IMR-90 (cell line): ENCODE measurements around the gene CFAP73. TPM values are rescaled to one million over a fixed set of nuclear protein-coding genes. Genes with fewer than 3 reads are reported as not detected.
A peak's percentile ranks its signal among the peaks of the same experiment; 100 is the strongest.

Source experiments
- ATAC-seq: fragments of 200-7000 bp; cut with Tn5 transposase; 2 replicates; pipeline ENCODE4 v1.9.1; 2020; ENCODE audit warnings: low read depth, mild to moderate bottlenecking, moderate library complexity
- BruUV-seq: library from RNA; stranded (reverse); fragments of 400-500 nt; replicated peaks from 2 replicates; lab custom pipeline; 2021; lab: Mats Ljungman, UMichigan
- CTCF ChIA-PET: fragments of 300-600 bp; formaldehyde crosslinking; extraction: SDS; loops from one replicate; lab custom pipeline; 2021; ENCODE audit warnings: antibody characterized with exemption; lab: Yijun Ruan, JAX
- POLR2A ChIA-PET: fragments of 300-600 bp; sonication (Branson Sonifier 250); formaldehyde crosslinking; loops from one replicate; lab custom pipeline; 2022; ENCODE audit warnings: antibody characterized with exemption; ENCODE audit not compliant: unreplicated experiment; lab: Charles Lee
- DNase-seq: peaks from one replicate; pipeline ENCODE4 v3.0.0; 2013
- H2AFZ ChIP-seq: replicated peaks from 2 replicates; pipeline ENCODE3; 2013; ENCODE audit warnings: low read length, mild to moderate bottlenecking; ENCODE audit not compliant: poor library complexity
- H2AK5ac ChIP-seq: 2 replicates; pipeline ENCODE4 v1.6.1; 2013; ENCODE audit warnings: low read depth, low read length, inconsistent platforms
- H2AK9ac ChIP-seq: replicated peaks from 2 replicates; pipeline ENCODE3; 2013; ENCODE audit warnings: mild to moderate bottlenecking, low read depth, low read length, moderate library complexity; ENCODE audit not compliant: poor library complexity
- H2BK120ac ChIP-seq: 2 replicates; pipeline ENCODE4 v1.6.1; 2013; ENCODE audit warnings: low read depth, low read length, inconsistent platforms
- H2BK15ac ChIP-seq: 3 replicates; pipeline ENCODE4 v1.6.1; 2013; ENCODE audit warnings: low read depth, low read length, inconsistent platforms
- H2BK20ac ChIP-seq: 2 replicates; pipeline ENCODE4 v1.6.1; 2013; ENCODE audit warnings: low read depth, mild to moderate bottlenecking, inconsistent platforms, low read length, moderate library complexity
- H2BK5ac ChIP-seq: 2 replicates; pipeline ENCODE4 v1.6.1; 2013; ENCODE audit warnings: mild to moderate bottlenecking, low read depth, low read length, inconsistent platforms; ENCODE audit not compliant: poor library complexity, severe bottlenecking
- H3K14ac ChIP-seq: replicated peaks from 2 replicates; pipeline ENCODE4 v1.6.1; 2013; ENCODE audit warnings: low read depth, low read length, inconsistent platforms
- H3K18ac ChIP-seq: 2 replicates; pipeline ENCODE4 v1.6.1; 2013; ENCODE audit warnings: low read depth, low read length, control low read depth
- H3K23ac ChIP-seq: 2 replicates; pipeline ENCODE4 v1.6.1; 2013; ENCODE audit warnings: low read depth, low read length, inconsistent platforms
- H3K27ac ChIP-seq: 2 replicates; pipeline ENCODE4 v1.5.1; 2013; ENCODE audit warnings: mild to moderate bottlenecking, control low read depth, low read length; ENCODE audit not compliant: insufficient read depth
- H3K27me3 ChIP-seq: 2 replicates; pipeline ENCODE4 v1.6.1; 2013; ENCODE audit warnings: low read length; ENCODE audit not compliant: control insufficient read depth, insufficient read depth
- H3K36me3 ChIP-seq: 2 replicates; pipeline ENCODE4 v1.6.1; 2013; ENCODE audit warnings: low read length, mixed read lengths; ENCODE audit not compliant: control insufficient read depth, insufficient read depth
- H3K4ac ChIP-seq: 2 replicates; pipeline ENCODE4 v1.6.1; 2013; ENCODE audit warnings: low read depth, low read length, inconsistent platforms
- H3K4me1 ChIP-seq: 2 replicates; pipeline ENCODE4 v1.6.1; 2013; ENCODE audit warnings: low read length, mixed read lengths; ENCODE audit not compliant: control insufficient read depth, insufficient read depth
- H3K4me2 ChIP-seq: 2 replicates; pipeline ENCODE4 v1.6.1; 2013; ENCODE audit warnings: low read depth, mild to moderate bottlenecking, control low read depth, low read length, moderate library complexity
- H3K4me3 ChIP-seq: 2 replicates; pipeline ENCODE4 v1.5.1; 2013; ENCODE audit warnings: low read depth, mild to moderate bottlenecking, control low read depth, low read length, moderate library complexity; ENCODE audit not compliant: insufficient read depth
- H3K56ac ChIP-seq: 2 replicates; pipeline ENCODE4 v1.6.1; 2013; ENCODE audit warnings: low read length, inconsistent platforms; ENCODE audit not compliant: insufficient read depth; ENCODE audit errors: extremely low read depth
- H3K79me1 ChIP-seq, 2 experiments: 2 replicates each; pipeline ENCODE4 v1.6.1; 2013; ENCODE audit warnings: low read length in 2 of 2, inconsistent platforms in 1 of 2, low read depth in 1 of 2
- H3K9ac ChIP-seq: 2 replicates; pipeline ENCODE4 v1.6.1; 2013; ENCODE audit warnings: low read depth, low read length, control low read depth
- H3K9me1 ChIP-seq: 2 replicates; pipeline ENCODE4 v1.6.1; 2013; ENCODE audit warnings: low read length, inconsistent platforms; ENCODE audit not compliant: insufficient read depth
- H3K9me3 ChIP-seq: 2 replicates; pipeline ENCODE4 v1.6.1; 2013; ENCODE audit warnings: low read length; ENCODE audit not compliant: control insufficient read depth, insufficient read depth
- H4K20me1 ChIP-seq: 2 replicates; pipeline ENCODE4 v1.6.1; 2013; ENCODE audit warnings: low read length, inconsistent platforms; ENCODE audit not compliant: insufficient read depth
- H4K5ac ChIP-seq: 2 replicates; pipeline ENCODE4 v1.6.1; 2013; ENCODE audit warnings: mild to moderate bottlenecking, low read depth, low read length, control low read depth
- H4K8ac ChIP-seq, 2 experiments: 2 replicates each; pipeline ENCODE4 v1.6.1; 2013; ENCODE audit warnings: low read depth in 2 of 2, low read length in 2 of 2, control low read depth in 1 of 2, inconsistent platforms in 1 of 2
- H4K91ac ChIP-seq: 2 replicates; pipeline ENCODE4 v1.6.1; 2013; ENCODE audit warnings: low read depth, low read length, inconsistent platforms; ENCODE audit not compliant: insufficient read depth
- BHLHE40 ChIP-seq: fragments of 150-350 bp; IDR thresholded peaks from 2 replicates; pipeline ENCODE4 v1.6.1; 2016; ENCODE audit warnings: mild to moderate bottlenecking, low read depth, low read length
- CHD1 ChIP-seq: IDR thresholded peaks from 2 replicates; pipeline ENCODE4 v1.6.1; 2012; ENCODE audit warnings: low read depth, low read length, improper control_type of control experiment
- ELK1 ChIP-seq: fragments of 150-350 bp; IDR thresholded peaks from 2 replicates; pipeline ENCODE4 v1.6.1; 2016; ENCODE audit warnings: low read depth, mild to moderate bottlenecking, low read length, moderate library complexity, borderline replicate concordance
- FOS ChIP-seq: fragments of 150-350 bp; IDR thresholded peaks from 2 replicates; pipeline ENCODE4 v1.6.1; 2016; ENCODE audit warnings: low read depth, low read length
- MAFK ChIP-seq: IDR thresholded peaks from 2 replicates; pipeline ENCODE4 v1.6.1; 2012; ENCODE audit warnings: low read depth, low read length, improper control_type of control experiment
- MAZ ChIP-seq: IDR thresholded peaks from 2 replicates; pipeline ENCODE4 v1.6.1; 2012; ENCODE audit warnings: low read depth, mild to moderate bottlenecking, low read length, improper control_type of control experiment, moderate library complexity, borderline replicate concordance
- MXI1 ChIP-seq: IDR thresholded peaks from 2 replicates; pipeline ENCODE4 v1.6.1; 2012; ENCODE audit warnings: low read depth, mild to moderate bottlenecking, low read length, moderate library complexity, borderline replicate concordance
- NFE2L2 ChIP-seq: fragments of 150-350 bp; IDR thresholded peaks from 2 replicates; pipeline ENCODE4 v1.6.1; 2016; ENCODE audit warnings: low read depth, mild to moderate bottlenecking, low read length
- POLR2A ChIP-seq: IDR thresholded peaks from 2 replicates; pipeline ENCODE4 v1.6.1; 2012; ENCODE audit warnings: mild to moderate bottlenecking, low read depth, low read length
- RAD21 ChIP-seq: IDR thresholded peaks from 2 replicates; pipeline ENCODE4 v1.6.1; 2012; ENCODE audit warnings: low read length, improper control_type of control experiment
- RCOR1 ChIP-seq: IDR thresholded peaks from 2 replicates; pipeline ENCODE4 v1.6.1; 2012; ENCODE audit warnings: mild to moderate bottlenecking, low read length, improper control_type of control experiment; ENCODE audit not compliant: insufficient replicate concordance
- SMC3 ChIP-seq: fragments of 150-350 bp; IDR thresholded peaks from 2 replicates; pipeline ENCODE4 v1.6.1; 2016; ENCODE audit warnings: low read depth, mild to moderate bottlenecking, antibody characterized with exemption, low read length, moderate library complexity
- WGBS, 2 experiments: methylation state at CpG; one replicate each; pipeline versions ENCODE4 v1.1.5 to v1.1.7; 2013; ENCODE audit warnings: missing lambda C conversion rate in 2 of 2; ENCODE audit not compliant: insufficient read length in 1 of 2; ENCODE audit errors: extremely low coverage in 2 of 2; 5-methylcytosine and 5-hydroxymethylcytosine counted together
- dilution Hi-C: fragments of 300-500 bp; cut with HindIII; formaldehyde crosslinking; loops from one replicate; pipeline ENCODE4 v1.14.3; 2018; ENCODE audit warnings: low sequenced_read_pairs; ENCODE audit not compliant: unreplicated experiment
- in situ Hi-C: fragments of 300-500 bp; cut with MboI; formaldehyde crosslinking; loops from 3 replicates; pipeline ENCODE4 v1.14.3; 2019; ENCODE audit warnings: low sequenced_read_pairs, inconsistent platforms, mixed read lengths
- intact Hi-C: fragments of 100-400 bp; cut with micrococcal nuclease; formaldehyde crosslinking; loops from 2 replicates; pipeline ENCODE4 v1.10.0; 2022
- polyA plus RNA-seq, 3 experiments: library from polyadenylated mRNA; depleted of rRNA; stranded (reverse); fragments of >200 nt; gene quantifications; 2 replicates each; pipeline ENCODE4 v1.2.3, GENCODE V29; 2012; ENCODE audit warnings: low replicate concordance in 1 of 3
- total RNA-seq: library from RNA; depleted of rRNA; stranded (reverse); fragments of >200 nt; gene quantifications from 2 replicates; pipeline ENCODE4 v1.2.3, GENCODE V29; 2012
- TF ChIP-seq, protein P1 (sequence below): fragments of 150-350 bp; IDR thresholded peaks from 2 replicates; pipeline ENCODE4 v1.6.1; 2017; ENCODE audit warnings: mild to moderate bottlenecking, antibody characterized with exemption, low read length, low read depth

Gene CFAP73
- total and polyA plus RNA-seq, 2 of the 4 experiments (the other 2 are of a cell fraction) = not detected

GRCh38 chr12:113184098-113184899, 34.8 kb downstream of the CFAP73 start:
- no peaks in the 10 kb centered on the region; the same call in 1 of the 2 replicates for H4K20me1 ChIP-seq
- H2AK9ac ChIP-seq = peak overlapping the region; percentile 89
- peaks cover 37 to 65% of the 10 kb centered on the region in 2 experiments for H3K79me1 ChIP-seq
- peak overlapping the region; percentile 27 to 57 for H4K8ac ChIP-seq
- peak overlapping the region; percentile 87 for H3K4ac ChIP-seq
- H3K14ac ChIP-seq = peak overlapping the region; percentile 89
- no peak overlapping the region for H2BK15ac ChIP-seq
- H2AFZ ChIP-seq = peak overlapping the region; percentile 96
- H2BK5ac ChIP-seq = peak overlapping the region; percentile 27
- H3K4me1 ChIP-seq = peaks cover 5% of the 10 kb centered on the region; the same call in 1 of the 2 replicates
- peak overlapping the region; percentile 83 for H2AK5ac ChIP-seq
- intact Hi-C loops (no loop called here), dilution Hi-C loops (no loop called here), in situ Hi-C loops (loop anchor here (25.0 kb wide), 1 partner anchor 1228 kb away; the partner anchor contains the start of gene TBX5)
- H3K56ac ChIP-seq = peak overlapping the region; percentile 64
- H3K9me3 ChIP-seq = no peaks in the 10 kb centered on the region
- peak overlapping the region; percentile 51 for H3K23ac ChIP-seq
- no TSS peak for BruUV-seq
- peaks cover 15% of the 10 kb centered on the region for H3K36me3 ChIP-seq
- peak; percentile 72 for ATAC-seq
- H4K5ac ChIP-seq = peak overlapping the region; percentile 24
- no peak overlapping the region for H2BK20ac ChIP-seq
- H3K27me3 ChIP-seq = no peaks in the 10 kb centered on the region
- peak overlapping the region; percentile 5; the same call in 1 of the 2 replicates for H3K18ac ChIP-seq
- no peak for DNase-seq
- peak overlapping the region; percentile 39 for H3K27ac ChIP-seq
- 26% methylated on average over 13 of the region's 26 CpGs; no CpG with 5 or more reads in 1 of the 2 experiments for WGBS, 2 experiments
- CTCF ChIA-PET = interaction anchor here (1.1 kb wide), 1 partner anchor 9 kb away, joined by 5 read pairs; no protein-coding TSS in a partner anchor
- no peaks in the 10 kb centered on the region for H3K9me1 ChIP-seq
- no peak overlapping the region for H2BK120ac ChIP-seq
- peak overlapping the region; percentile 66 for H3K4me2 ChIP-seq
- H3K4me3 ChIP-seq = peak overlapping the region; percentile 67
- peak overlapping the region; percentile 62 for H3K9ac ChIP-seq
- H4K91ac ChIP-seq = peak overlapping the region; percentile 81
- POLR2A ChIA-PET = no interaction called here
- no peak for TF ChIP-seq CHD1
- no peak for TF ChIP-seq POLR2A
- no peak for TF ChIP-seq MAFK
- TF ChIP-seq FOS = no peak
- TF ChIP-seq, protein P1, sequence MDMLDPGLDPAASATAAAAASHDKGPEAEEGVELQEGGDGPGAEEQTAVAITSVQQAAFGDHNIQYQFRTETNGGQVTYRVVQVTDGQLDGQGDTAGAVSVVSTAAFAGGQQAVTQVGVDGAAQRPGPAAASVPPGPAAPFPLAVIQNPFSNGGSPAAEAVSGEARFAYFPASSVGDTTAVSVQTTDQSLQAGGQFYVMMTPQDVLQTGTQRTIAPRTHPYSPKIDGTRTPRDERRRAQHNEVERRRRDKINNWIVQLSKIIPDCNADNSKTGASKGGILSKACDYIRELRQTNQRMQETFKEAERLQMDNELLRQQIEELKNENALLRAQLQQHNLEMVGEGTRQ = no peak
- no peak for TF ChIP-seq SMC3
- TF ChIP-seq ELK1 = no peak
- TF ChIP-seq RAD21 = no peak
- TF ChIP-seq MXI1 = 0 out of 2 replicates have a peak, but pooled peaks have one; percentile 12
- TF ChIP-seq MAZ = 0 out of 2 replicates have a peak, but pooled peaks have one; percentile 8
- no peak for TF ChIP-seq BHLHE40
- TF ChIP-seq NFE2L2 = no peak
- TF ChIP-seq RCOR1 = no peak
